NCI-H1694 (cell line): ENCODE results near the gene SNORC.
"Not testable (repeated sequence)": the region's sequence is repeated elsewhere in the genome, so short reads cannot be mapped to it uniquely, and the experiment has no call there.

Source experiments
- DNase-seq: peaks from one replicate; lab custom pipeline; 2025; lab: John Stamatoyannopoulos, UW

SNORC gene

DNA sequence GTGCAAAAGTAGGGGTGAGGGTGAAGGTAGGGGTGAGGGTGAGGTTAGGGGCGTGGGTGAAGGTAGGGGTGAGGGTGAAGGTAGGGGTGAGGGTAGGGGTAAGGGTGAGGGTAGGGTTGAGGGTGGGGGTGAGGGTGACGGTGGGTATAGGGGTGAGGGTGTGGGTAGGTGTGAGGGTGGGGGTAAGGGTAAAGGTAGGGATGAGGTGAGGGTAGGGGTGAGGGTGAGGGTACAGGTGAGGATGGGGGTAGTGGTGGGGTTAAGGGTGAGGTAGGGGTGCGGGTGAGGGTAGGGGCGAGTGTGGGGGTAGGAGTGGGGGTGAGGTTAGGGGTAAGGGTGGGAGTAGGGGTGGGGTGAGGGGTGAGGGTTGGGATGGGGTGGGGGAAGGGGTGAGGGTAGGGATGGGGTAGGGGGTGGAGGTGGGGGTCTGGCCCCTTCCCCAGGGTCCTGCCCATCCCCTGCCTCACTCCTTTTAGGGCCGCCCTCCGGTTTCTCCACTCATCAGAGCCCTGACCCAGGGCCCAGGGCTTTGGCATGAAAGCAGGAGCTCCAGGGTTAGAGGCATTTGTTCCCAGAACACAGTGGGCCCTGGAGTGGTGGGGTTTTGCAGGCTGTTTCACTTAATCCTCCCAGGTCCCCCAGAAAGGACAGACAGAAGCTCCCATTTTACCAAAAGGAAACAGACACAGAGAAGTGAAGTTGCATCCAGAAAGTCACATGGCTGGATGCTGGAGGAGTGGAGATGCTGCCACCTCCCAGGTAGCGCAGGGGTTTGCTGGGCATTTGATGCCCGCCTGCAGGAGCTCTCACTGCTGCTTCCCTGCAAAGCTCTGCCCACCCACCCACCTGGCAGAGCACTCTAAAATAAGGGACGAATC, 26.9 kb downstream of the SNORC start:
- no peak for DNase-seq

DNA sequence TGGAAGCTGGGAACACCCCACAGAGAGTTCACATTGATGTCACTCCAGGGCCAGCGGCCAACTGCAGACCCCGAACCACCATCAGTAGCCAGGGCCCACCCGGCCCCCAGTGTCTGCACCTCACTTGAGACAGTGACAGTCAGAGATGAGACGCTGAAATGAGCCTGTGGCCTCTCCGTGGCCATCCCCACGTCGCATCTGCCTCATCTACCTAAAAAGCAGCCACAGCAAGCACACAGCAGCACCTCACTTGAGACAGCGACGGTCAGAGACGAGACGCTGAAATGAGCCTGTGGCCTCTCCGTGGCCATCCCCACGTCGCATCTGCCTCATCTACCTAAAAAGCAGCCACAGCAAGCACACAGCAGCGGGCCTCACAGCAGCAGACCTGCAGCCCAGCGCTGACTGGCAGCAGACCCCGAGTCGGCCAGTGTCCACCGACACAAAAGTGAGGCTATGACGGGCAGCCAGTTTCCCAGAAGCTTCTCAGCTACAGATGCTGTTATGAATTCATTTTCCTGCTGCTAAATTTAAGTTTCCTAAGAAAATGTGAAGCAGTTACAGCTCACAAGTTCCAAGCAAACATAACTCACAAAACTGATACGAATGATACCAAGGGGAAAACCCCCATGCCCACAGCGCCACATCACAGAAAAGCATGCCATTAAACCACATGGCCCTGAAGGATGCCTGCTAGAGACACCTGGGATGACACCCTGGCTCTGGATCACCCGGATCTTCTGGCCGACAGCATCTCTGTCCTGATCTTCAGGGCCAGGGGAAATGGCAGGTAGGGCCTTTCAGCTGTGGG, 27.7 kb downstream of the SNORC start:
- DNase-seq = no peak

DNA sequence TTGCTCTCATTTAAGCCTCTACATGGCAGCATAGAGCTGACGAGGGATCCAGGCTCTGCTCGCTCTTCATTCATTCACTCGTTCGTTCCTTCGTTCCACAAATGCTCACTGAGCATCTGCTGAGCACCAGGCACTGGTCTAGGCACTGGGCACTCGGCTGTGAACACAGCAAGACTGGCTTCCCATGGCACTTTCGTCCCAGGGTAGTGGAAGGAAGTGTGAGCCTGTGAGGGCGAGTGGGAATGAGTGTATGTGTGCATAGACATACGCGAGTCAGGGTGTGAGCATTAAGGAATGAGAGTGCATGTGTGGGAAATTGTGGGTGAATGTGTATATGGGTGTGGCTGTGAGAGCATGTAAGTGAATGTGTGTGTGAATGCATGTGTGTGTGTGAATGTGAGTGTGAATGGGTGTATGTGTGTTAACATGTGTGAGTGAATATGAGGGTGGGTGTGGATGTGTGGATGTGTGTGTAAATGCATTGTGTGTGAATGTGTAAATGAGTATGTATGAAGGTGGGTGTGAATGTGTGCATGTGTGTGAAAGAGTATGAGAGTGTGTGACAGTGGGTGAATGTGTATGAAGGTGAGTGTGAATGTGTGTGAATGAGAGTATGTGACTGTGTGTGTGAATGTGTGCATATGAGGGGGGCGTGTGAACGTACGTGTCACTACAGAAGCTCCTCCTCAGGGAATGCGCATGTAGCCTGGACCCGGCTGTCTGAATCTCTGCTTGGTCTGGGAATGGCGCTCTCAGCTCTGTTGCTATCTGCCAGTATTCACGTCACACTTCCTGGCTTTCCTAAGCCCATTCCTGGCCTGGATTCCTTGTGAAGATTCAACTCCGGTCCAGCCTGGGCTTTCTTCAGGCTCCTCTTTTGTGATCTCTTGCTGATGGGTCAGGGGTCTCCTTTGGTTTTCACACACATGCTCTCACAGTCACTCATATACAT, 28.8 kb downstream of the SNORC start:
- DNase-seq = no peak

DNA sequence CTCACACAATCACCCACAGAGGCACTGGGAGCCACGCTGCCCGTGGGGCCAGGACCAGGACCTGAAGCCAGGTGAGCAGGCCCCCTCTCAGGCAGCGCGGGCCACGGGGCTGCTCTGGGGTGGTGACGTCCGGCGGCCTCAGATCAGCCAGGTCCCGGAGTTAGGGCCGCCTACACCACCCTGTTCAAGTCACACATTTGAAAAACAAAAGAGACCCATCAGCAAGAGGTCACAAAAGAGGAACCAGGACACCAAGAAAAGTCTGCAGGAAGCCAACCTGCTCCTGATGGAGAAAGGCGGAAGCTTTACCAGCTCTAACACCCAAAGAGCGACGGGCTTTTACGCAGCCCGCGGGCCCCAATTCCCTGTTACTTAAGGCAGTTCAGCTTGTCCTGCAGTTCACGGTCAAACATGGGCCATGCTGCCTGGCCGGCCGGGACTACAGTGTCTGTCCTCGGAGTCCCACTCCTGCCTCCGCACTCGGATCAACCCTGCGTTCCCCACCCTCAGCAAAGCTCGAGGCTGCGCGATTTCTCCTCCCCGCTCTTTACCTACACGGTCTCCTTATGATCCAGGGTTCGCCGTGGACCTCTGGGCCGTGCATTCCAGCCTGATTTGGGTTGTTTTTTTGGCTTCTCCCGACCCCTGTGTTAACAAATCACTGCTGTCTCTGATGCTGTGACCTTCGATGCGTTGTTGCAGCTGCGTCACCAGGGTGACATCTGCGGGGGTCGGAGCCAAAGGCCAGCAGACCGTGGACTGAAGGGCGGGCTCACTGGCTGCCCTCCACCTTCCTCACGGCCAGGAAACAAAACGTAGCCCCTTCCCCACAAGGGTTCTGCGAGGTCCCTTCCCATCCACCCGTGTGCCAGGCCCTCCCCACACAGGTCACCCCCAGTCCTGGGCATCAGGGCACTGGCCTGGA, 31.0 kb downstream of the SNORC start:
- no peak for DNase-seq

DNA sequence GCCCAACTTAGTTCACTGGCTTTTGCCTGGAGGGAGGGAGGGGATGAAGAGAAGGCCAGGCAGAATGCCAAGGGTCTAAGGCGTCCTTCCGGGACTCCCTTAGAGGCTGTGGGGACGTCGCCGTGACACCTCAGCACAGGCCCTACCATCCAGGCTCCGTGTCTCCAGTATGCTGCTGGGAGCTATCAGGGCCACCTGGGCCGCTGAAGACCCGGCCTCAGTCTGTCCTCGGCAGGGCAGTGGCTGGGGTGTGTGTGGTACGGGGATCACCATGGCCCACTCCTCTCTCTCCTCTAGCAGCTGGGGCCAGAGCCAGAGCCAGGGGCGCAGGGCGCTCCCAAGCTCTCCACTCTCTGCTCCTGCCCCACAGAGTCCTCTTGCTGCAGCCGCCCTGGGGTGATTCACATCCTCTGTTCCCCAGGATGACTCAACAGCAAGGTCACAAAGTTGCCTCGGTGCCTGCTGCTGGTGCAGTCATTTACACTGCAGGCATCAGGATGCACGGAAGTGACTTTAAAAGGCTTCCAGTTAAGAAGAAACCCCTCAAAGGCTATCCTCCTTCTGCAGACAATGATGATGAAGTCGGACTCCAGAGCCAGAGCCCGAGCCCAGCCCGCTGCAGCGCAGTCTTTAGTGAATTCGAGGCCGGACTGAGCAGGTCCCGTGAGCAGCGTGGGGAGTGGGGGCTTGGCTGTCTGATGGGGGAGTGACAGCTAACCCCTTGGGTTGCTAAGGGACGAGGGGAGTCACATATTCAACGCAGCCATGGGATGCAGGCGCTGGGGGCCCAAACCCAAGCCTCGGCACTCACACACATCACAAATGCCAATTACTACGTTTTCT, 31.9 kb downstream of the SNORC start:
- no peak for DNase-seq

DNA sequence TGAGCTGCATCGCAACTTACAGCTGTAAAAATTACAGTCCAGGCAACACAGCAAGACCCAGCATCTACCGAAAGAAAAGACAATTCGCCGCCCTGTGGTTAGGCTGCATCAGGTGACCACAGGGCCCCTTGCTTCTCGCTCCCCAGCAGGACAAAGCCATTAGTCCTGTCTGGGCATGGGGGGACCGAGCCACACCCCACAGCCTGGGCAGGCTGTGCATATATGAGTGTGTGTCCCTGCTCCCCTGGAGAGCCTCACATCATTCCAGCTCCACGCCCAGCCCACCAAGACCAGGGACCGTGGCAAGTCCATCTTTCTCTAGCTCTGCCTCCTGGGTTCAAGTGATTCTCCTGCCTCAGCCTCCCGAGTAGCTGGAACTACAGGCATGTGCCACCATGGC, 33.9 kb downstream of the SNORC start:
- no peak for DNase-seq

DNA sequence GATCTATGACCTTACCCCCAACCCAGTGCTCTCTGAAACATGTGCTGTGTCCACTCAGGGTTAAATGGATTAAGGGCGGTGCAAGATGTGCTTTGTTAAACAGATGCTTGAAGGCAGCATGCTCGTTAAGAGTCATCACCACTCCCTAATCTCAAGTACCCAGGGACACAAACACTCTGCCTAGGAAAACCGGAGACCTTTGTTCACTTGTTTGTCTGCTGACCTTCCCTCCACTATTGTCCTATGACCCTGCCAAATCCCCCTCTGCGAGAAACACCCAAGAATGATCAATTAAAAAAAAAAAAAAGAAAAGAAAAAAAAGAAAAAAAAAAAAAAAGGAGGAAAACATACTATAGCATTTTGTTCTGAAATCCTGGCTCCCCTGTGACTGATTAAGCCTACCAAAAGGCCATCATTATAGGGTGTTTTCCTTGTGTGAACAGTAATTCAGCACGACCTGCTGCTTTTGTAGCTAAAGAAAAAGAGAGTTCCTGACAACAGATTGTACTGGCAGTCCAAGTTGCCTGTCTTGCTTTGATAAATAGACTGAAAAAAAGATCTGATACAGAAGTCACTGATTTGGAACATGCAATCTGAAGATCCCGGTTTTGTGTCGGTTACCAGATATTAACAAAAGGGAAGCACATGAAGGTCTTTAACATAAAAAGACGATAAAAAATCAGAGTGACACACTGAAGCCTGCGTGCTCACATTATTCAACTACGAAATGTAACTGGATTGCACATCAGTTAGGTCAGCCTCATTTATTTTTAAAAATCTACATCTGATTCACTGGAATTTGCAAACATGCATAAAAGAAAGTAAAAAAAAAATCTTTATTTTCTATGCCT, 37.0 kb downstream of the SNORC start:
- not testable (repeated sequence) for DNase-seq

DNA sequence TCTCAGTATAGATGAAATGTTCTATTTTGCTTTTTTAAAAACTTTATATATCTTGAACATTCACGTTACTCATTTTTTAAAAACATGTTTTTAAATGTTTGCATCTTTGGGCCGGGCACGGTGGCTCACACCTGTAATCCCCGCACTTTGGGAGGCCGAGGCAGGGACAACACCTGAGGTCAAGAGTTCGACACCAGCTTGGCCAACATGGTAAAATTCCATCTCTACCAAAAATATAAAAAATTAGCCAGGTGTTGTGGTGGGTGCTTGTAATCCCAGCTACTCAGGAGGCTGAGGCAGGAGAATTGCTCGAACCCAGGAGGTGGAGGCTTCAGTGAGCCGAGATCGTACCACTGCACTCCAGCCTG, 37.6 kb downstream of the SNORC start:
- DNase-seq = not testable (repeated sequence)

DNA sequence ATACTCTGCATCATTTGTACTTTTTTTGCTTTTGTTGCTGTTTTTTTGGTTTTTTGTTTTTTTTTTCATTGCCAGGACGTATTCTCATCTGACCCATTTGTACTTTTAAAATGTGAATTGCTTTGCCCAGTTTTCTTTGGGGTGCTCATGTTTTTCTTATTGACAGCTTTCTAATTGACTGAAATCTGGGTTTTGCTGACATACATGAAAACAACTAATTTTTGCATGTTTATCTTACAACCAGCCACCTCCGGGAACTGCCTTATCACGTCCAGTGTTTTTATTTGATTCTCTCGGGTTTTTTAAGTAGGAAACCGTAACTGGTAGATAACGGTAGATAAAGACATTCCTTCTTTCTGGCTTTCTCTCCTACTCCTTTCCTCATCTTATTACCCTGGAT, 38.6 kb downstream of the SNORC start:
- DNase-seq = no peak

DNA sequence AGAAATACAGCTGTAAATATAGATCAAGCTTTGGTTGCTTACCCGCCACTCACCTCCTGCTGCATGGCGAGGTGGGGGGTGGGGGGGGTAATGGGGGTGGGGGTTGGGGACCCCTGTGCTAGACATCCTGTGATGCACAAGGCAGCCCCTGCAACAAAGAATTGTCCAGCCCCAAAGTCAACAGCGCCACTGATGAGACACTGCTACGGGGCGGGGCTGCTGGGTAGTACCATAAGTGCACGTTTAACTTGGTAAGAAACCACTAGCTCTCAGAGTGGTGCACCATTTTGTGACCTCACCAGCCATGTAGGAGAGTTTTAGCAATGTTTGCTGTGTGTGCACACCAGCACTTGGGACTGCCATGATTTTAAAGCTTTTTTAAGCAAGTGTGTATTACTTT, 40.3 kb downstream of the SNORC start:
- no peak for DNase-seq

DNA sequence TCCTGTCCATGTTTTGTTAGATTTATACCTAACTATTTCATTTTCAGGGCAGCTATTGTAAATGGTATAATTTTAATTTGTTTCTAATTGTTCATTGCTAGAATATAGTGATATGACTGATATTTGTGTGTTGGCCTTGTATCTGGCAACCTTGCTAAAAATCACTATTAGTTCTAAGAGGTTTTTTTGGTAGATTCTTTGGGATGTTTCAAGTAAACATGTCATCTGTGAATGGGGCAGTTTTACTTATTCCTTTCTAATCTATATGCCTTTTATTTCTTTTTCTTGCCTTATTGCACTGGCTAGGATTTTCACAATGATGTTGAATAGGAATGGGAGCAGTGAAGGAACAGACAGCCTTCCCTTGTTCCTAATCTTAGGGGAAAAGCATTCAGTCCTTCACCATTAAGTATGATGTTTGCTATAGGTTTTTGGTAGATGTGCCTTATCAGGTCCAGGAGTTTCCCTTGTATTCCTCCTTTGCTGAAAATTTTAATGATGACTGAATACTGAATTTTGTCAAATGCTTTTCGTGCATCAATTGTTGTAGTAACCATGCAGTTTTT, 41.7 kb downstream of the SNORC start:
- no peak for DNase-seq

DNA sequence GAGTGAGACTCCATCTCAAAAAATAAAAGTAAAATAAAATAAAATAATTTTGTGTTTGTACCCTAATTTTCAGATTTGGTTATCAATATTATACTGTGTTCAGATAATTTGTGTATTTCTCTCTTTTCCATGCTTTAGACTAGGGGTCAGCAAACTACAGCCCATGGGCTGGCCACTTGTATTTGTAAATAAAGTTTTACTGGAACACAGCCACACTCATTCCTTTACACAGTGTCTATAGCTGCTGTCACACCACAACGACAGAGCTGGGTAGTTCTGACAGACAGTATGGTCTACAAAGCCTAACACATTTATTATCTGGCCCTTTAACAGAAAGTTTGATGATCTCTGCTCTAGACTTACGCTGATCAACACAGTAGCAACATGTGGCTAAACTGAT, 43.8 kb downstream of the SNORC start:
- DNase-seq = no peak

DNA sequence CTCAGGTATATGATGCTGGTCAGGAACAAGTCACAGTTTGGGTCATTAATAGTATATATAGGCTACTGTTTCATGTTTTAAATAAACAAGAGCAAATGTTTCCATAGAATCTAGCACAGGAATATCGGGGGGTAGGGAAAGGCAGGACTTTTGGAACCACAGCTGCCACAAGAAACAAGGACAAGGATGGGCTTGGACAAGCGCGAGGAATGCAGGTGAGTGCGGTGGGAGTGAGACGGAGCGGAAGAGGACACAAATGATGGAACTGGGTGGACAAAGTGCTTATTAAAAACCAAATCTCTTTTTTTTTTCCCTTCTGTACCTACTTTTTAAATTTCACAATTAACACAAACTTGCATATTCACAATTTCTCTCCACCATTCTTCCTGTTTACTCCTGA, 49.1 kb downstream of the SNORC start:
- no peak for DNase-seq

DNA sequence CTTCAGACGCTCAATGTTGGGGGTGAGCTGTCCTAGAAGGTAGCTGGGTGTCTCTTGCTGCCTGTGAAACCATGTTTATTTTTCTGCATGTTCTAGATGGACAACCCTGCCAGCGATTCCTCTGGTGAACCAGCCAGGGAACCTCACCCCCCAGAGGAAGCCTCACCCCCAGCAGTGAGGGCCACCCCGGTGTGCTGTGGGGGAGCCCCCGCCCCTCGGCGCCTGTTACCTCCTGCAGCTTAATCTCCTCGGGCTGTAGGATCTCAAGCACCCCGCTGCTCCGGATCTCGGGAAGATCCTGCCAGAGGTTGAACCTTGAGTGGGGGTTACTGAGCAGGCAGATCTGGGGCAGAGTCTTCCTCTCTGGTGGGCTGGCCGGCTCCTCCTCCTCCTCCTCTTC, 50.0 kb downstream of the SNORC start:
- DNase-seq = no peak

DNA sequence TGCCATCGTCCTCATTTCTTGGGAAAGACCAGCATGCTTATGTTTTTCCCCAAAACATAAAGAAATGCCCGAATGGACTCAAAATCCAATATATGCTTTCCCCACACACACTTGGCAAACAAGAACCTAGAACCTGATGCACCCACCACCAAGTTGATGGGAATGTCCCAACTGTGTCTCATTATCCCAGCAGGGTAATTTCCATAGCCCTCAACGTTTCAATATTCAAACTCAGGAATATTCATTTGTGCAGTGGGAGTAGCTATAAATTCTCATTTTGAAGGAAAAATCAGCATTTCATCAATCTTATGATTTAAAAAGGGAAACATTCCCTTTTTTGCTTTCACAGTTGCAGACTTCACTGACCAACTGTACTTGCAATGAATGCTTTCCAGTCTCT, 50.7 kb downstream of the SNORC start:
- no peak for DNase-seq

DNA sequence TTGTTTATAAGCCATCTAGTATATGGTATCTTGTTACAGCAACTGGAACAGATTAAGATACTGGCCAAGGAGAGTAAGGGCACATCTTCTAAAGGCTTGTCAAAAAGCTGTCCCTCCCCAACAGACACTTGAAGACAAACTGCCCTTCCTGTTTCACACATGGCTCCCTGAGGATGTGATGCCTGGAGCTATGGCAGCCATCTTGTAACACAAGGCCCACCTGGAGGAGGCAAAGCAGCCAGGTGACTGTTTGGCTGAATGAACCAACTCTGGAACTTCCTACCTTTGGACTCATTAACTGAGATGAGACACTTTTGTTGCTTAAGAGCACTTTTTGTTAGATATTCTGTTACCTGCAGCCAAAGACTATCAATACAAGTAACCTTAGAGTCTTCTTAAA, 54.4 kb downstream of the SNORC start:
- no peak for DNase-seq

DNA sequence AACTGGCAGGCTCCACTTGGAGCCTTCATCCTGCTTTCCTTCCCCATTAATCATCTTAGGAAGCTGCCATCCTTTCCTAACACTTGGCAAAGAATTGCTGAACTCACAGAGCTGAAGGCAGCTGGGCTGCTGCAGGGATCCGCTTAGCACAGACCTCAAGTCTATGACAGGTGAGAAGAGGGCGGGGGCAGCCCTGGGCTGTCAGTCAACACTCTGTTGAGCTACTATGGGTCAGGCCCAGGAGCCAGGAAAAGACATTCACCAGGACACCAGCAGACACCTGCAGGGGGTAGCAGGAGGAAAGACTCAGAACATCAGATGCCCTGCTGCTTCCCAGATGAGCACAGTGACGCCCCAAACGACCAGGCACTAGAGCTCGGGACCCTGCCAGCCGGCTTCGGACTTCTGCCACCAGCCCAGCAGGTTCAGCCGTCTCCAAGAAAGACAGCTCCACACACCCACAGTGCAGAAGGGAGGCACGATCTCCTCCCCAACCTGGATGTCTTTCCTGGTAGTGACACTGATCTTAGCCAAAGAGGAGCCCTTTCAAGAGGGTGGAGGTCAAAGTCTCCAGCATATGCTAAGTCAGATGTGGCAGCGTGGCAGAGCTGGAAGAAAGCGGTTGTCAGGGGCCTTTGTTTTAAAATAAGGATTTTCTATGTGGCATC, 55.2 kb downstream of the SNORC start:
- no peak for DNase-seq

DNA sequence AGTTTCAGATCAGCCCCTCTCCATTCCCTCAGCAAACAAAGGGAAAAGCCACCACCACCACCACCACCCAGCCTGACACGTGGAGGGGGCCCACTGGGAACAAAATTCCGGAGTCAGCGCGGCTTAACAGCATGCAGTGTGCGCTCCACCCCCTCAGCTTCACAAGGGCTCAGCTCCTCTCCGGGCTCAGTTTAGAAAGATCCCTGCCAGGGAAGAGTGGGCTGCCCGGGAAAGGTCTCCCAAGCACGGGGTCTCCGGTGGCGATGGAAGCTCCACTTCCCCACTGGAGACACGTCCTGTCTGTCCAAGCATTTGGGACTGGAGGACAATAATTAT, 55.7 kb downstream of the SNORC start:
- DNase-seq = no peak
